KMS-11 (cell line): ENCODE data around the gene PLXNA2.

ENCODE experiments used
- H2AFZ ChIP-seq: fragments of 200-600 bp; sonication (generic); 2 replicates; pipeline ENCODE4 v1.6.1; 2016; ENCODE audit warnings: antibody characterized with exemption, mixed run types, low read depth
- H3K27ac ChIP-seq: fragments of 200-600 bp; sonication (generic); 2 replicates; pipeline ENCODE4 v1.6.1; 2016; ENCODE audit warnings: mild to moderate bottlenecking, mixed run types
- H3K27me3 ChIP-seq: fragments of 200-600 bp; sonication (generic); 2 replicates; pipeline ENCODE4 v1.6.1; 2017; ENCODE audit warnings: mild to moderate bottlenecking, low read depth, mixed run types, moderate library complexity; ENCODE audit not compliant: insufficient read depth
- H3K36me3 ChIP-seq: fragments of 200-600 bp; sonication (generic); 2 replicates; pipeline ENCODE4 v1.6.1; 2017; ENCODE audit warnings: mild to moderate bottlenecking, mixed run types; ENCODE audit not compliant: insufficient read depth
- H3K4me1 ChIP-seq: fragments of 200-600 bp; sonication (generic); 2 replicates; pipeline ENCODE4 v1.6.1; 2016; ENCODE audit warnings: mild to moderate bottlenecking, low read depth, mixed run types; ENCODE audit not compliant: poor library complexity, severe bottlenecking
- H3K4me2 ChIP-seq: fragments of 200-600 bp; sonication (generic); 2 replicates; pipeline ENCODE4 v1.7.0; 2016; ENCODE audit warnings: mild to moderate bottlenecking, mixed run types
- H3K4me3 ChIP-seq: fragments of 200-600 bp; sonication (generic); IDR thresholded peaks from 2 replicates; pipeline ENCODE4 v1.6.1; 2017; ENCODE audit warnings: low read depth, low read length, mixed read lengths; ENCODE audit not compliant: insufficient read depth
- H3K79me2 ChIP-seq: fragments of 200-600 bp; sonication (generic); 2 replicates; pipeline ENCODE4 v1.6.1; 2016; ENCODE audit warnings: low read depth, mixed run types; ENCODE audit not compliant: insufficient read depth
- H3K9ac ChIP-seq: fragments of 200-600 bp; sonication (generic); 2 replicates; pipeline ENCODE4 v1.6.1; 2016; ENCODE audit warnings: mild to moderate bottlenecking, mixed run types
- H4K20me1 ChIP-seq: fragments of 200-600 bp; sonication (generic); 2 replicates; pipeline ENCODE4 v1.6.1; 2016; ENCODE audit warnings: mild to moderate bottlenecking, mixed run types; ENCODE audit not compliant: insufficient read depth
- TF ChIP-seq, protein P1 (sequence below): fragments of 200-600 bp; sonication (generic); conservative IDR thresholded peaks from 2 replicates; pipeline ENCODE4 v1.6.1; 2017; ENCODE audit warnings: low read depth, mild to moderate bottlenecking, antibody characterized with exemption, low read length, moderate library complexity, mixed read lengths

Gene PLXNA2

DNA sequence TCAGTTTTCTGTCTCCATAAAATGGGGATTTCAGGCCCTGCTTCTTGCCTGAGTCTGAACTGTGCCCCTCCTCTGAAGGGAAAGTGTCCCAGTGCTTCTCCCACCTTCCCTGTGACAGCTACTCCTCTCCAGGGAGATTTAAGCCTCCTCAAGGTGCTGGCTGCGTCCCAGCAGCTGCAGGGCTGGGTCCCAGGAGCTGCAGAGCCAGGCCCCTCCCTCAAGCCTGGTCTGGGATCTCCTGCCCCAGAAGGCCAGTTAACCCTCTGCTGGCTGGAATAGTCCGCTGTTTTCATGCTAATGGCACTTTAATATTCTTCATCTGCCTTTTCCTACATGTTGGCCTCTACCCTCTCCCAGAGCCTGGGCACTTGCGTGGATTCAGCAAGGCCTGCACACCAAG lies 99.0 kb downstream of the PLXNA2 start:
- Histone ChIP-seq H2AFZ (no peak overlapping the region), H3K4me1 (no peaks in the 10 kb centered on the region), H3K27me3 (no peaks in the 10 kb centered on the region), H3K4me2 (no peak overlapping the region), H3K27ac (no peak overlapping the region), H4K20me1 (no peaks in the 10 kb centered on the region), H3K79me2 (no peaks in the 10 kb centered on the region), H3K36me3 (no peaks in the 10 kb centered on the region), H3K9ac (no peak overlapping the region), H3K4me3 (no peak overlapping the region)
- TF ChIP-seq, protein P1, sequence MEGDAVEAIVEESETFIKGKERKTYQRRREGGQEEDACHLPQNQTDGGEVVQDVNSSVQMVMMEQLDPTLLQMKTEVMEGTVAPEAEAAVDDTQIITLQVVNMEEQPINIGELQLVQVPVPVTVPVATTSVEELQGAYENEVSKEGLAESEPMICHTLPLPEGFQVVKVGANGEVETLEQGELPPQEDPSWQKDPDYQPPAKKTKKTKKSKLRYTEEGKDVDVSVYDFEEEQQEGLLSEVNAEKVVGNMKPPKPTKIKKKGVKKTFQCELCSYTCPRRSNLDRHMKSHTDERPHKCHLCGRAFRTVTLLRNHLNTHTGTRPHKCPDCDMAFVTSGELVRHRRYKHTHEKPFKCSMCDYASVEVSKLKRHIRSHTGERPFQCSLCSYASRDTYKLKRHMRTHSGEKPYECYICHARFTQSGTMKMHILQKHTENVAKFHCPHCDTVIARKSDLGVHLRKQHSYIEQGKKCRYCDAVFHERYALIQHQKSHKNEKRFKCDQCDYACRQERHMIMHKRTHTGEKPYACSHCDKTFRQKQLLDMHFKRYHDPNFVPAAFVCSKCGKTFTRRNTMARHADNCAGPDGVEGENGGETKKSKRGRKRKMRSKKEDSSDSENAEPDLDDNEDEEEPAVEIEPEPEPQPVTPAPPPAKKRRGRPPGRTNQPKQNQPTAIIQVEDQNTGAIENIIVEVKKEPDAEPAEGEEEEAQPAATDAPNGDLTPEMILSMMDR = no peak

DNA sequence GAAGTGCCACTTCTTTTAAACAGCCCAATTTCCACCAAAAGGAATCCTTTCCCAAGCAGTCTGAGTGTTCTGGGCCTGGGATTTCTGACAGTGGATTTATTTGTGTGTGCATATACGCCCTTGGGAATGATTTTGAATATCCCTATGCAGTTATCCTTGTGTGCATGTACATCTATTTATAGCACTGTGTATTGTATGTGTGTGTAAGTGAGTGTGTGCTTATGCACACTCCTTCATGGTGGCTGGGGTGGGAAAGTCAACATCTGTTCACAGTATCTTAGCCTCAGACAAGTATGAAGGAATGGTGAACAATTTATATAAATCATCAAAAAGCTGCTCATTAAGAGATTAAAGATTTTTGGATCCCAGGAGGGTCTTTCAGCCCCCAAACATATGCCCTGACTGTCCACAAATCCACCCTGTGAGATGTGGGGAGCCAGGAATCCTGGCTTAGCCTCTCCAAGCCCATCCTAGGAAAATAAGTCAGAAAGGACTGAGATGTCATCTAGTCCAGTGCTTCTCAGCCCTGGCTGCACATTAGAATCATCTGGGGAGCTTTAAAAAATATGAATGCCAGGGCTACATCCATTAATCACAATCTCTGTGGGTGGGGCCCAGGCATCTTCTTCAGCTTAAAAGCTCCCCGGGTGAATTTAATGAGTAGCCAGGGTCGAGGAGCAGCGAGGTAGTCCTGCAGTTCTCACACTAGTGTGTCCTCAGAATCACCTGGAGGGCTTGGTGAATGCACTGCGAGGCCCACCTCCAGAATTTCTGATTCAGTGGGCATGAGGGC lies 101.4 kb downstream of the PLXNA2 start:
- TF ChIP-seq, protein P1 = no peak
- Histone ChIP-seq H3K27me3 (no peaks in the 10 kb centered on the region), H3K36me3 (no peaks in the 10 kb centered on the region), H3K4me3 (no peak overlapping the region), H4K20me1 (no peaks in the 10 kb centered on the region), H3K4me2 (no peak overlapping the region), H3K9ac (no peak overlapping the region), H3K27ac (no peak overlapping the region), H2AFZ (no peak overlapping the region), H3K4me1 (no peaks in the 10 kb centered on the region), H3K79me2 (no peaks in the 10 kb centered on the region)

GRCh38 chr1:208141610-208142192 lies 102.5 kb downstream of the PLXNA2 start:
- Histone ChIP-seq H3K79me2 (no peaks in the 10 kb centered on the region), H4K20me1 (no peaks in the 10 kb centered on the region), H3K36me3 (no peaks in the 10 kb centered on the region), H3K4me3 (no peak overlapping the region), H3K9ac (no peak overlapping the region), H3K27ac (no peak overlapping the region), H3K4me1 (no peaks in the 10 kb centered on the region), H3K27me3 (no peaks in the 10 kb centered on the region), H3K4me2 (no peak overlapping the region), H2AFZ (no peak overlapping the region)
- TF ChIP-seq, protein P1 = no peak

DNA sequence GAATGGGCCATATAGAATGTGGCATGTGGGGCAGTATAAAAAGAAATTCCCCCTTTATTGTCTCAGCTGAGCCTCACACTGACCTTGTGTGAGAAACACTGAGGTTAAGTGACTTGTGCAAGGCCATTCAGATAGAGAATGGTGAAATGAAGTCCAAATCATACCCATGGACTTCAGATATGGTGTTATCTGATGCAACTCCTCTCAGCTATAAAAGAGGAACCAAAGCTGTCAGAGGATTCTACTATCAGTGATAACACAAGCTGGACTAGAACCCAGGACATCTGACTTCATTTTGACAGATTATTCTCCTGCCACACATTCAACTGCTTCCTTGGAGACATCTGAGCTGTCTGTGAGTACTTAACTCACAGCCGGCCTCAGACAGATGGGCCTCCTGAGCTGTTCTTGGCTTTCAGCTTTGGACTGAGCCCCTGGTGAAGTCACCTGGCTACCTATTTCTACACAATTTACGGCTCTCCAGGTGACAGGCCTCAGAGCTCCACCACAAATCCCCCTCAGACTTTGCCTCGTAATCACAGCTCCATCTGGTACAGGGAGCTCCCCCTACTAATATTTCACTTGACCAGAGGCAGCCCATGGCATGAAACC lies 104.6 kb downstream of the PLXNA2 start:
- H3K36me3 ChIP-seq = no peaks in the 10 kb centered on the region
- H3K27me3 ChIP-seq = no peaks in the 10 kb centered on the region
- H3K79me2 ChIP-seq = no peaks in the 10 kb centered on the region
- no peaks in the 10 kb centered on the region for H3K4me1 ChIP-seq
- no peaks in the 10 kb centered on the region for H4K20me1 ChIP-seq
- TF ChIP-seq, protein P1 = no peak
- H3K9ac ChIP-seq = no peak overlapping the region
- H3K4me2 ChIP-seq = no peak overlapping the region
- H3K4me3 ChIP-seq = no peak overlapping the region
- no peak overlapping the region for H2AFZ ChIP-seq
- no peak overlapping the region for H3K27ac ChIP-seq
